ENCODE measurements around the gene PYCARD.

DNA sequence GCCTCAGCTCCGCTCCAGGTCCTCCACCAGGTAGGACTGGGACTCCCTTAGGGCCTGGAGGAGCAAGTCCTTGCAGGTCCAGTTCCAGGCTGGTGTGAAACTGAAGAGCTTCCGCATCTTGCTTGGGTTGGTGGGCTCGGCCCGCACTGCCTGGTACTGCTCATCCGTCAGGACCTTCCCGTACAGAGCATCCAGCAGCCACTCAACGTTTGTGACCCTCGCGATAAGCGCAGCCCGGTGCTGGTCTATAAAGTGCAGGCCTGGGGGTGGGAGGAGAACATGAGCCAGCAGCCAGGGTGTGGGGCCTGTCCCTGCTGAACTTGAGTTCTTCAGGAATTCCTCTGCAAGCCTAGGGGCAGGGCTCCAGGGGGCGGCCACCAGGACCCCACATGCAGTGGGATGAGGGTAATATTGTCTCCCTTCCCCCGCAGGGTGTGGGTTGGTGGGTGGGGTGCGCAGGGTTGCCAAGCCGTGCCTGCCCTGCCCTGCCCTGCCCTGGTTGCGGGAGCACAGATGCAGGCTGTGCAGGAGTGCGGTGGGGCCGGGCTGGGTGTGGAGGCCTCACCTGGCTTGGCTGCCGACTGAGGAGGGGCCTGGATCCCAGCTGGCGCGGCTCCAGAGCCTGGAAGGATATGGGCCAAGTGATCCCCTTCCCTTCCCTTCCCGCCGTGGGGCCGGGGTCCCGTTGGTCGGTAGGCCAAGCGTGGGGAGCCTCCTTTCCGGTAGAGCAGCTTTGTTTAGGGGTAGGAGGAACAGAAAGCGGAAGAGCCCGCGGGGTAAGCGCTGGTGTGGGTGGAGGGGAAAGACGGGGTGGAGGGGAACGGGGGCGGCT is 762 bp downstream of the PYCARD start:
- TF ChIP-seq, protein P1, sequence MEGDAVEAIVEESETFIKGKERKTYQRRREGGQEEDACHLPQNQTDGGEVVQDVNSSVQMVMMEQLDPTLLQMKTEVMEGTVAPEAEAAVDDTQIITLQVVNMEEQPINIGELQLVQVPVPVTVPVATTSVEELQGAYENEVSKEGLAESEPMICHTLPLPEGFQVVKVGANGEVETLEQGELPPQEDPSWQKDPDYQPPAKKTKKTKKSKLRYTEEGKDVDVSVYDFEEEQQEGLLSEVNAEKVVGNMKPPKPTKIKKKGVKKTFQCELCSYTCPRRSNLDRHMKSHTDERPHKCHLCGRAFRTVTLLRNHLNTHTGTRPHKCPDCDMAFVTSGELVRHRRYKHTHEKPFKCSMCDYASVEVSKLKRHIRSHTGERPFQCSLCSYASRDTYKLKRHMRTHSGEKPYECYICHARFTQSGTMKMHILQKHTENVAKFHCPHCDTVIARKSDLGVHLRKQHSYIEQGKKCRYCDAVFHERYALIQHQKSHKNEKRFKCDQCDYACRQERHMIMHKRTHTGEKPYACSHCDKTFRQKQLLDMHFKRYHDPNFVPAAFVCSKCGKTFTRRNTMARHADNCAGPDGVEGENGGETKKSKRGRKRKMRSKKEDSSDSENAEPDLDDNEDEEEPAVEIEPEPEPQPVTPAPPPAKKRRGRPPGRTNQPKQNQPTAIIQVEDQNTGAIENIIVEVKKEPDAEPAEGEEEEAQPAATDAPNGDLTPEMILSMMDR (IDR thresholded peaks at IDR 0.05; ENCODE audit: borderline replicate concordance, extremely low read depth, low read length, poor library complexity, severe bottlenecking), result no peak
- TF ChIP-seq EZH2 (IDR thresholded peaks at IDR 0.05; ENCODE audit: borderline replicate concordance, low read depth, low read length, severe bottlenecking), result no peak

Measured in DND-41 (cell line).